ENCODE measurements around the gene ZC3H13. TPM values are rescaled to one million over a fixed set of nuclear protein-coding genes. Genes with fewer than 3 reads are reported as not detected.

ZC3H13 gene
- total RNA-seq, 1 experiment from 2014 or later, result 21.2 TPM

DNA sequence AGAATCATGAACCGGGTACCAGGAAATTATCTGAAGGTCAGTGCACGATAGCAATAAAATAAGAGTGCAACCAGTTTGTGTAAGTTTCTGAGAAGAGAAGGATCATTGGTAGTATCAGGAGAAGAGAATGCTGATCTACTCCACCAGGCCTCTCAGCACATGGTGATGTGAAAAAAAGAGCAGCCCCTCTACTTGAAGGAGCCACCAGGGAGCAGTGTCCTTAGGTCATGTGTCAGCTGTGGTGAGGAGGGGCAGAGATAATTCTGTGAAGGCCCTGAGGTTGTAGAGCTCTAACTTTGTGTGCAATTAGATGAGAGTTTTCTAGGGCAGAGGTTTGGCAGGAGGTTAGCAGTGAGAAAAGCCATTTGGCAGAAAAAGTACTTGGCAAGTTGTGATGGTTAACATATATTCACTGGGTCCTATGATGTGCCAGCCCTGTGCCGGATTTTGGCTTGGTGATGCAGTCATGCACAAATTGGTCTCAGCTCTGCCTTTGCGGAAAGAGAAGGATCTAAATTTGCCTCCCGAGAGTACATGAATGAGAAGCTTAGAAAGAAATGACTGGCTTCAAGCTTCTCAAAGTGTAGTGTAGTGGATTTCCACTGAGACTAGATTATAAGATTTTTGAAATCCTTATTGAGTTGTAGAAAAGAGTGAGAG is 19.2 kb upstream of the ZC3H13 start:
- DNase-seq (ENCODE audit: extremely low read depth, low read depth), result no peak

DNA sequence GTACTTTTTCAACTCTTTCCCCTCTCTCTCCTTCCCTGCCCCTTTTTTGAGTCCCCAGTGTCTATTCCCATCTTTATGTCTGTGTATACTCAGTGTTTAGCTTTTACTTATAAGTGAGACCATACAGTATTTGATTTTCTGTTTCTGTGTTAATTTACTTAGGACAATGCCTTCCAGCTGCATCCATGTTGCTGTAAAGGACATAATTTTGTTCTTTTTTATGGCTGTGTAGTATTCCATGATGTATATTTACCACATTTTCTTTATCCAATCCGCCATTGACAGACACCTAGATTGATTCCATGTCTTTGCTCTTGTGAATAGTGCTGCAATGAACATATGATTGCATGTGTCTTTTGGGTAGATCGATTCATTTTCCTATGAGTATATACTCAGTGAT is 10.7 kb upstream of the ZC3H13 start:
- DNase-seq (ENCODE audit: extremely low read depth, low read depth), result no peak

DNA sequence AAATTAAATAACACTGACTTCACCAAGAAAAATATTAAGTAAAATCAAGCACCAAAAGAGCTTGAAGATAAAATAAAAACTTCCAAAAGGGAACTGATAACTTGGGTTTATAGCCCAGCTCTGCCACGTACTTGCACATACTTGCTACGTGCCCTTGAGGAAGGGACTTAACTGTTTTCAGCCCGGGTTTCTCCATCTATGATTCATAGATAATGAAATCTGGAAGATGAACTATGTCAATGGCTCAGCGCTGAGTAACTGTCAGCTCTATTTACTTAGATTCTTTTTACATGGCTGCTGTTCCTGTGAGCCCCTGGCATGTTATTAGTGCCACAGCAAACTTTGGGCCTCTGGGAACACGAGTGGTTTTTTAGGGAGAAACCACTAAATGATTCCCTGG is 9.6 kb upstream of the ZC3H13 start:
- peak; percentile 37 for DNase-seq (ENCODE audit: extremely low read depth, low read depth)

DNA sequence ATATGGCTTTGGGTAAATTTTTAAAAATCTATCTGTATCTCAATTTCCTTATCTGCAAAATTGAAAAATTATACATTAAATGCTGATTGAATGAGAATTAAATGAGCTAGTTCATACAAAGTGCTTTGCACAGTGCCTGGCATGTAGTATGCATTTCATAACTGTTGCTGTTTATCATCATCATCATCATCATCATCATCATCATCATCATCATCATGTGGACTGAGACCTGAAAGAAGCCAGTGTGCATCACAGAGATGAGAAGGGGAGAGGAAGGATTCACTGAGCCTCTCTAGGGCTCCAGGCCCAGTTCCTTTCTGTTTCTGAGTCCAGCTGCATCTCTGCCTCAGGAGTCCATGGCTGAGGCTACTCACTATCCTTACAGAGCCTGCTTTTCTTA is 6.9 kb upstream of the ZC3H13 start:
- no peak for DNase-seq (ENCODE audit: extremely low read depth, low read depth)

DNA sequence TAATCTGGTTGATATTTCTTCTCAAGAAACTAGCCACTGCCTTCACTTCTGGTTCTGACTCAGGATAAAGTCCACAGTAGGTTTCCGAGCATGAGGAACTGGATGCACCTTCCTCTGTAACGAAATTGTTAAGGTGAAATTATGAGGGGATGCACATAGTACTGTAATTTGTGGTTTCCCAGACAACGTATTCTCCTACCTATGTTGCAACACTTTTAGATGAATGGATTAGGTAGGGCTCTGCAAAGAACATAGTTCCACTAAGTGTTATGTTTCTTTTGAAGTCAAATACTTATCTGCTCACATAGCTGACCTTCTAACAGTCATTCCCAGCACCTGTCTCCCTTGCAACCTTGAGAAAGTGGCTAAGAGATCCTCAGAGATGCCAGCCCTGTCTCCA is 5.7 kb upstream of the ZC3H13 start:
- DNase-seq (ENCODE audit: extremely low read depth, low read depth), result no peak

DNA sequence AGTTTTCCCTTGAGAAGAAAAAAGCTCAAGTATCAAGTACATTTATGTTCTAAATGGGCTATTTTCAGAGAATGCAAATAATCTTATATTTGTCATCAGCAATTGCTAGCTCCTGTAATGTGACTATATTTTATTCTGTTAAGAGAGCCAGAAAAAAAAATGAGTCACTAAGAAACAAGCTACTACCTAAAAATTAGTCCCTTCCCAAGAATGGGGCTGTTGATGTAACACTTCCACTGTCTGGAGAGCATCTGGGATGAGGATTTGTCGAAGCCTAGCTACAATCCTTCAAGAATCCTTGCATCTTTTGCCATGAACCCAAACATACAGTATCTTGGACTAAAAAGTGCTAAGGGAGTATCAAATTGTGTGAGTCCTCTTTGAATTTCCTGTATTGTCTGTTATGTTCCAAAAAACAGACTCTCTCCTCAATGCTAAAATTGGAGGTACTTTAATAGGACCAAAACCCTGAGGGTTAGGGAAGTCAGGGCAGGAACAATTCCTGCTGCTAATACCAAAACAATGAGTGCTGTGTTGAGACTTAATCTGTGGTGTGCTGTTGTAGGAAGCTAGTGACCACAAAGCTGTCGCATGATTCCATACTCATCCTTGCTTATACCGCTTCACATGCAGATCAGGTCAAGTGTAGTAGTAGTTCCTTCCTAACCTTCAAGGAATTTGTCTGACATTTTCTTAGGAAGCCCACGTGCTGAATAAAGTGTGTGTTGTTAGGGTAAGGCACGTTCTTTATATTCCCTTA is 4.9 kb upstream of the ZC3H13 start:
- DNase-seq (ENCODE audit: extremely low read depth, low read depth), result no peak

DNA sequence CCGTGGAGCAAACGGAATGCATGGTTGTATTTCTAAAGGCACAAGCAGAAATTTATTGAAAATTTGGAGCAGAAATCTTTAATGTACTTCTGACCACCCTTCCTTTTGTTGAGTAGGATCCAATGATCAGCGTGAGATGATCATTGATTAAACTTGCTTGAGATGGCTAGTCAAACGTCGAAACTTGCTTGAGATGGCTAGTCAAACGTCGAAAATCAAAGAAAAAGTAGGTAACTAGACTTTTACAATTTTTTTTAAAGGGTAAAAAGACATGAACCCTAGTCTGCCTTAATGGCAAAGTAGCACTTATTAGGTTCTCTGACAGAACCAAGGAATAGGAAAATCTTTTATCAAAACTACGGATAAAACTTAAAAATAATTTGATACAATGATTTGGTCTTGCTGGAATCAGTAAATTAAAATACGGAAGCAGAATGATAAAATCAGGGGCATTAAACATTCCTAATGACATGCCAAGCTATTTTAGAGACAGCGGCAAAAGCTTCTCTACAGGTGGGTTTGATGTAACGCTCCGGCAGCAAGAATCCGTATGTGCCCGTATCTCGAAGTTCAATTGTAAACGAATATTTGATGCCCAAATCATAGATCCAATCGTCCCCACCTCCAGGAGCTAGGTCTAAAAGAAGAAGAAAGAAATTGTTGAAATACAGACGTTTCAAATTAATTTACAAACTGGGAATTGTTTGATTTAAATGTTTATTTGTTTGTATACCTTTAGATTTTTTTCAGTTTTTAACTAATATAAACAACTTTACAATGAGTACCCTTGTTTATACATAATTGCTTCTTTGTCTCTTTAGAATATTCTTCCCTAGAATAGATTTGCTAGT is 841 bp upstream of the ZC3H13 start:
- no peak for DNase-seq (ENCODE audit: extremely low read depth, low read depth)

DNA sequence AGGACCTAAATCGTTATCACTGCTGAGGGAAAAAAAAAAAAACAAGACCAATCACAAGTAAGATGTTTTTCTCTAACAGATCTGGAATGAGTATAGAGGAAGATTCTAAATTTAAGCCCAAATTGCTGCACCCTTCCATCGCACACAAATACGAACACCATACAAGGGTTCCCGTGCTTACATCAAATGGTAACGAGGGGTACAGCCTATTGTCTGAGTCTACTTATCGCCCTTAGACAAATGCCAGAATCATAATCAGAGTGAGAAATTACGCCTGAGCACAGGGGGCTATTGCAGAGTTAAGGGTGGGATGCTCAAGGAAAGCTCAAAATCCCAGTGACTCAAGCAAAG is 603 bp downstream of the ZC3H13 start:
- DNase-seq (ENCODE audit: extremely low read depth, low read depth), result no peak

DNA sequence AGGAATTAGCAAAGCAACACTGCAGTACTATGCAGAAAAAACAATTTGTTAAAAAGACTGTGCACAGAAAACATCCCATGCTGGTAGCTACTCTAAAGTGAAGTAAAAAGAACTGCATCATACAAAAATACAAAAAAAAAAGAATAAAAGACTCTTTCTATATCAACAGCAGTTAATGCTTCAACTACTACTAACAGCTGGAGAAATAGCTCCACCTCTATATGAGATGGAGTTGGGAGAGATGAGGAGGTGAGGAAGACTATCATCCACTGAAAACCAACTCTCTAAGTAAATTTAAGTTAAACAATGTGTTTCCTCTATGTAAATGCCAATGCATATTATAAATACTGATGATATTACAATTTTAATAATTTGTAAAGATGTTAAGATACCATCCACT is 1.8 kb downstream of the ZC3H13 start:
- no peak for DNase-seq (ENCODE audit: extremely low read depth, low read depth)

DNA sequence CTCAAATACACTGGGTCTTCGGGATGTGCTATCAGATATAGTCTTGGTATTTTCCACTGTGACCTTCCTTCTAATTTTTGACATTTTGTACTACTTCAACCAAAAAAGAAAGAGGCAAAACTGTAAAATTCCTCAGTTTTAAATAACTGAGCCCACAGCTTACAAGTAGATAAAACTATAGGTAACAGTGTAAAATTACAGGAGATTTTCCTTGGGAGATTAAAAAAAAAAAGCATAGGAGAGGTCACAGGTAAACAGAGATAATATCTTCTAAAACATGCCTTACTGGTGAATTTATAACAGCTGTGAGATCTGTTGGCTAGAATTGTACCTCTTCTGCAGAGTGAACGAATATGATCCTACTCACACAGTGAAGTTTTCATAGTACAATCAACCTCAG is 7.1 kb downstream of the ZC3H13 start:
- DNase-seq (ENCODE audit: extremely low read depth, low read depth), result no peak

DNA sequence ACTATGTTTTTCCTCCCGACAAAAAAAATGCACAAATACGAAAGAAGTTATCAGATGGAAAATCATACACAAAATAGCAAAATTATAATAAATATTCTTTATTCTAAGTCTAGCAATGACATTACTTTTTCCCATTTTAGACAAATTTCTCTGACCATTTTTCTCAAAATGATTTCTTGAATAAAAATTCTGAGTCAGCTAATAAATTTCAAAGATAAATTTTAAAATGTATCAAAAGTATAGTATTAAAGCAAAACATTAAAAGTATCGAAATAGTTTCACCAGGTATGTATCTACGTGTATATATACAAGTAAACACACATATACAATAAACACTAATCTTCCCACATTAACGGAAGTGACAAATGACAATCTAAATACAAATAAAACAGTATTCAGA is 8.9 kb downstream of the ZC3H13 start:
- no peak for DNase-seq (ENCODE audit: extremely low read depth, low read depth)

DNA sequence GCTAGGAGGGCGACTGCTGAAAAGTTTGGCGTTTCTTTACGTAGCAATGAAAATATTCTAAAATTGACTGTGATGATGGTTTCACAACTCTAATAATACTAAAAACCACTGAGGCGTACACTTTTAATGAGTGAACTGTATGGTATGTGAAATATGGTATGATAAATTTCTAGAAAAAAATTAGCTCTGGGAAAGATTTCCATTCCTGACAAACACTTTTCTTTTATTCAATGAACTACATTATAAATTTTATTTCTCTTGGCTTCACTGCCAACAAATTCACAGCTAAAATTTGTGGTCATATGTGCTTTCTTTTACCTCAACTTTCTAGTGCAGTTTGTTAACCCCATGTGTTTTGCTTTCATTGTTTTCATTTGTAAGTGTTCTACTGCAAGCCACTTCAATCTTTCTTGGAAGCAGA is 11.1 kb downstream of the ZC3H13 start:
- no peak for DNase-seq (ENCODE audit: extremely low read depth, low read depth)

DNA sequence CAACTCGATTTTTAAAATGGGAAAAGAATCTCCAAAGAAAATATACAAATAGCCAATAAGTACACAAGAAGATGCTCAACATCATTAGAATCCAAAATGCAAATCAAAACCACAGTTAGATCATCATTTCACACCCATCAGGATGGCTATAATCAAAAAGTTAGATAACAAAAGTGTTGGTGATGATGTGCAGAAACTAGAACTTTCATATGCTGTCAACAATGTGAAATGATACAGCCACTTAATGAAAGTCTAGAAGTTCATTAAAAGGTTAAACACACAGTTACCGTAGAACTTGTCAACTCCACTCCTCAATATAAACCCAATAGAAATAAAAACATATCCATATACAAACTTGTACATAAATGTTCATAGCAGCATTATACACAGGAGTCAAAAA is 11.8 kb downstream of the ZC3H13 start:
- no peak for DNase-seq (ENCODE audit: extremely low read depth, low read depth)

DNA sequence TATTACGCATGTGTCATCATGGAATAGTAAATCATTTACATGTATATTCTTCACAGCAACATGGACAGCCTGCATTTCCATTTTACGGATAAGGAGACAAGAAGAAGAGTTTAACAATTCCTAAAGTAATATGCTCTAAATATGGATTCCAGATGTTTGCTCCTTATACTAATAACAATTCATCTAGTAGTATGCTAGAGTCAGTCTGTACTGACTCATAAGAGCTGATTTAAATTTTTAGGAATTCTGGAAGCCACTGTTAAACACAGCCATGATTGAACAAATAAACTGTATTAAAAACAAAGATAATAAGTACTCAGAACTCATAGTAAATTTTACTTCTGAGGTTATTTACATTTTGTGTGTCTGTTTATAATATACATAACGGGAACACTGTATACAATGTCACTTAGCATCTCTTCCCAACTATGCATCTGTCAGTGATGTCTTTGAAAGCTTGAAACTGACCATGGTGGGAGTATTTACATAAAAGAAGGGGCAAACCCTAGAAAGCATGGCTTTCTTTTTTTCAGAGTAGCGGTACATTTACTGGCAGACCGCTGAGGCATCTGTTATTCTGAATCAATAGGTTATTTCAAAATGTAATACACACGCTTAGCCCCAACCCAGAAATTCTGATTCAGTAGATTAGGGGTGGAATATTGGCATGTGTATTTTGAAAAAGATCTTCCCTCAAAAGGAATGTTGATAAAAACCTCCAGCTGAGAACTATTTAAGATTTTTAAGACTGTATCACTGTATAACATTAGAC is 12.9 kb downstream of the ZC3H13 start:
- no peak for DNase-seq (ENCODE audit: extremely low read depth, low read depth)

DNA sequence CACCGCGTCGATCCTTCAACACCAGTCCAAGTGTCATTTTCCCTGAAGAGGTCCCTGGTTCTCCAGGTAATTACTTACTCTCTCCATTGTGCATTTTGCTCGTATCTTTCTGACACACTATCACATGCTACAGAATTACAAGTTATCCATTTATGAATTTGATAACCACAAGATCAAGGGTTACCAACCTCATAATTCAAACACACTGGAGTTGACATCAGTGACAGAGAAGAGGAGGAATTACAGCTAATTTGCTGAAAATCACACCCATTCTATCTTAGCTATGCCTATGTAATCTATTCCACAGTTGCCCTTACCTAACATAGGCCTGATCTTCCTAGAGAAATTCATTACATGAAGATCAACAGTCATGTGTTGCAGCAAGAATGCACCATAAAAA is 14.2 kb downstream of the ZC3H13 start:
- no peak for DNase-seq (ENCODE audit: extremely low read depth, low read depth)

DNA sequence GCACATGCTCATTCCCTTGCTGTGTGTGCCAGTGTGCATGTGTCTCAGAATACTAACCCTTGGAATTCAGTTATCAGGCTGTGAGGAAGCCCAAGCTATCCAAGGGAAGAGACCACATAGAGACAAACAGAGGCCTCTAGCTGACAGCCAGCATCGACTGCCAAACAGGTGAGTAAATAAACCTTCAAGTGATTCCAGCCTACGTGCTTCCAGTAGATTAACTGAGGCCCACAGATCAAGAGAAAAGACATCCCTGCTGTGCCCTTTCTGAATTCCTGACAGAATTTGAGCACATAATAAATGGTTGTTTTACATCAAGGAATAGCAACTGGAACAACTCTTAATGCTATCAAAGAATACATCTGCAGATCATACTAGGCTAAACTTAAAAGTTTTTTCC is 17.5 kb downstream of the ZC3H13 start:
- DNase-seq (ENCODE audit: extremely low read depth, low read depth), result no peak

DNA sequence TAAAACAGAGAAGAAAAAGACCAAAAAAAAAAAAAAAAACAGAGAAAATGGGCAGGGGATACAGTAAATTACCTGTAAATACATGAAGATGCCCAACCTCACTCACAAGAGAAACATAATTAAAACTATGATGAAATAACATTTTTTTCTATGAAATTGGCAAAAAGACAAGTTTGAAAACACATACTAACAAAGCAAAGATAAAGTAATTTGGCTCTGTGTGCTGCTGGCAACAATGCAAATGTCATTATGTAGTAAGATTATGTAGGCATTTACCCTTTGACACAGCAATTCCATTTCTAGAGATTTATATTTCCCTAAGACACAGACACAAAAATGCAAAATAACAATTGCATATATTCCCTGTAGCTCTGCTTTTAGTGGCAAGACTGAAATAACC is 20.2 kb downstream of the ZC3H13 start:
- no peak for DNase-seq (ENCODE audit: extremely low read depth, low read depth)

DNA sequence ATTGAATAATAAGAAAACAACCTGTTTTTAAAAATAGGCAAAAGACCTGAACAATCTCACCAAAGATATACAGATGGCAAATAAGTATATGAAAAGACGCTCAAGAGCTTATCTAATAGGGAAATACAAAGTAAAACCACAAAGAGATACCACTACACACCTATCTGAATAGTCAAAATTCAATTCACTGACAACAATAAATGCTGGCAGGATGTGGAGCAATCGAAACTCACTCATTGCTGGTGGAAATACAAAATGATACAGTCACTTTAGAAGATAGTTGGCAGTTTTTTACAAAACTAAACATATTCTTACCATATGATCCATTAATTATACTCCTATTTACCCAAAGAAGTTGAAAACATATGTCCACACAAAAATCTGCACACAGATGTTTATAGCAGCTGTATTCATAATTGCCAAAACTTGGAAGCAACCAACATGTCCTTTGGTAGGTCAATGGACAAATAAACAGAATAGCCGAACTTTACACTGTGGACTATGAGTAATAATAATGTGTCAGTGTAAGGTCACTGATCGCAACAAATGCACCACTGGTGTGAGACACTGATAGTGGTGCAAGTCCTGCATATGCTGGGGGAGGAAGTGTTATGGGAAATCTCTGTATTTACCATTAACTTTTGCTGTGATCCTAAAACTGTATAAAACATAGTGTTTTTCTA is 20.8 kb downstream of the ZC3H13 start:
- no peak for DNase-seq (ENCODE audit: extremely low read depth, low read depth)

DNA sequence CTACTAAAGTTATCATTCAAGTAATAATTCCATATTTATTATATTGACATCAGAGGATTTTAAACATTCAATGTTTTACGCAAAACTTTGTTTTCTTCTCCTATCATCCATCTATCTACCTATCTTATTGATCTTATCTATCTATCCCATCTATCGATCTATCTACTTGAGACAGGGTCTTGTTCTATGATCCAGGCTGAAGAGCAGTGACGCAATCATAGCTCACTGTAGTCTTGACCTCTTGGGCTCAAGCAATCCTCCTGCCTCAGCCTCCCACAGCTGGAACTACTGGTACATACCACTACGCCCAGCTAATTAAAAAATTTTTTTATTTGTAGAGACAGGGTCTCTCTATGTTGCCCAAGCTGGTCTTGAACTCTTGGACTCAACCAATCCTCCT is 27.4 kb downstream of the ZC3H13 start:
- no peak for DNase-seq (ENCODE audit: extremely low read depth, low read depth)

DNA sequence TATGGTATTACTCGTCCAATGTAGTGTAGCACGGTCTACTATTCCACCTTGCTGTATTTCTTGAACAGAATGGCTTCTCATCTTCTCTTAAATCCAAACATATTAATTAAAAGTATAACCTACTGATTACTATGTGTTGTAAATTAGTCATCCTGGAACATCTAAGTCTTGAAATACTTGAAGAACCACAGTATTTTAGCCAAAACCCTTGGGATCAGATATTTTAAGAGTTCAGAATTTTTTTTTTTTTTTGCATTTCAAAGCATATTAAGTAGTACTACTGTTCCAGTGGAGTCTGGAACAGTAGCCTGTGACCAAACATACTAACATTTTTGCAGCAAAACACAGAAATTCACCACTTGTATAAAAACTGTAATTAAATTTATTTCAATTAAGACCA is 30.1 kb downstream of the ZC3H13 start:
- DNase-seq (ENCODE audit: extremely low read depth, low read depth), result no peak
